GM23338 (cell line): ENCODE results near the gene ADAM10.
A peak's percentile ranks its signal among the peaks of the same experiment; 100 is the strongest.

Source experiments
- CREB1 ChIP-seq: fragments of 250-450 bp; sonication (Bioruptor Pico); IDR thresholded peaks from 2 replicates; pipeline ENCODE4 v1.5.0; 2020; ENCODE audit warnings: low read depth, mild to moderate bottlenecking, moderate library complexity
- EZH2 ChIP-seq: fragments of 200-600 bp; sonication (generic); IDR thresholded peaks from one replicate; pipeline ENCODE4 v1.8.0; 2017; ENCODE audit warnings: antibody characterized with exemption, mild to moderate bottlenecking, low read depth; ENCODE audit not compliant: unreplicated experiment
- EZH2phosphoT487 ChIP-seq: fragments of 200-600 bp; sonication (generic); IDR thresholded peaks from one replicate; pipeline ENCODE4 v1.8.1; 2018; ENCODE audit warnings: antibody characterized with exemption; ENCODE audit not compliant: unreplicated experiment
- JUNB ChIP-seq: IDR thresholded peaks from one replicate; pipeline ENCODE4 v1.6.1; 2016; ENCODE audit warnings: antibody characterized with exemption; ENCODE audit not compliant: unreplicated experiment
- POLR2AphosphoS5 ChIP-seq: IDR thresholded peaks from 2 replicates; pipeline ENCODE4 v1.6.1; 2016; ENCODE audit warnings: antibody characterized with exemption, low read depth
- TF ChIP-seq, protein P1 (sequence below): IDR thresholded peaks from one replicate; pipeline ENCODE4 v1.6.1; 2018; ENCODE audit warnings: antibody characterized with exemption; ENCODE audit not compliant: unreplicated experiment
- TF ChIP-seq, protein P2 (sequence below), 2 experiments: fragments of 200-600 bp in 1 of 2; sonication (generic) in 1 of 2; conservative IDR thresholded peaks; 2 replicates each; pipeline versions ENCODE4 v1.5.1 to v1.6.1; 2016 to 2017; ENCODE audit warnings: antibody characterized with exemption in 2 of 2, low read depth in 2 of 2, mild to moderate bottlenecking in 2 of 2, moderate library complexity in 1 of 2

DNA sequence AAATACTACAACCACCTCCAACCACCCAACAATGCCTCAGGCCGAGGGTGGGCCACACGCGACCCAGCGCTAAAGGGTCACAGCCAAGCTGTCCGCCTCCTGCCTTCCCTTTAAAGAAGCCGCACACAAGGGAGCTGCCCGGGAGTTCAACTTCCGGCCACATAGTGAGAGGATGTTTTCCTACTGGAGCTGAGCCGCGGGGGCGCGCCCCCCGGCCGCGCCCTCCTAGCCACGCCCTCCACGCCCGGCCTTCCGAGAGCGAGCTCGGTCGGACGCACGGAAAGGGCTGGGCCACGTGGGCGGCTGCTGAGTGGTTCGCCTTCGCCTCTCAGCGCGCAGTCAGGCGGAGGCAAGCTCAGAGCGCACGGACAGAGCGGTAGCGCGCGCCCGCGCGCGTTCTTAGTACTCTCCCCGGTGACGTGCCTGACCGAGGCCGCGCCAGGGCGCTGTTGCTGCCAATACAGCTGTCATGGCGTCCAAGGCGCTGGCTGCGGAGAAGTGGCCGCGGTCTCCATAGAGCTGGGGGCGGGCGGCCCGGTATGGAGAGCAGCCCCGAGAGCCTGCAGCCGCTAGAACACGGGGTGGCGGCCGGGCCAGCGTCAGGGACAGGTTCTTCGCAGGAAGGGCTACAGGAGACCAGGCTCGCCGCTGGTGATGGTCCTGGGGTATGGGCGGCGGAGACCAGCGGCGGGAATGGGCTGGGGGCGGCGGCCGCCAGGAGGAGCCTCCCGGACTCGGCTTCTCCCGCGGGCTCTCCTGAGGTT, 21.5 kb upstream of the ADAM10 start, which contains the start of gene MINDY2:
- TF ChIP-seq JUNB (no peak), EZH2 (no peak), POLR2AphosphoS5 (peak; percentile 75; the same call in 1 of the 2 replicates), EZH2phosphoT487 (no peak), CREB1 (CRISPR knock-in tag) (peak; percentile 73)
- TF ChIP-seq, protein P1, sequence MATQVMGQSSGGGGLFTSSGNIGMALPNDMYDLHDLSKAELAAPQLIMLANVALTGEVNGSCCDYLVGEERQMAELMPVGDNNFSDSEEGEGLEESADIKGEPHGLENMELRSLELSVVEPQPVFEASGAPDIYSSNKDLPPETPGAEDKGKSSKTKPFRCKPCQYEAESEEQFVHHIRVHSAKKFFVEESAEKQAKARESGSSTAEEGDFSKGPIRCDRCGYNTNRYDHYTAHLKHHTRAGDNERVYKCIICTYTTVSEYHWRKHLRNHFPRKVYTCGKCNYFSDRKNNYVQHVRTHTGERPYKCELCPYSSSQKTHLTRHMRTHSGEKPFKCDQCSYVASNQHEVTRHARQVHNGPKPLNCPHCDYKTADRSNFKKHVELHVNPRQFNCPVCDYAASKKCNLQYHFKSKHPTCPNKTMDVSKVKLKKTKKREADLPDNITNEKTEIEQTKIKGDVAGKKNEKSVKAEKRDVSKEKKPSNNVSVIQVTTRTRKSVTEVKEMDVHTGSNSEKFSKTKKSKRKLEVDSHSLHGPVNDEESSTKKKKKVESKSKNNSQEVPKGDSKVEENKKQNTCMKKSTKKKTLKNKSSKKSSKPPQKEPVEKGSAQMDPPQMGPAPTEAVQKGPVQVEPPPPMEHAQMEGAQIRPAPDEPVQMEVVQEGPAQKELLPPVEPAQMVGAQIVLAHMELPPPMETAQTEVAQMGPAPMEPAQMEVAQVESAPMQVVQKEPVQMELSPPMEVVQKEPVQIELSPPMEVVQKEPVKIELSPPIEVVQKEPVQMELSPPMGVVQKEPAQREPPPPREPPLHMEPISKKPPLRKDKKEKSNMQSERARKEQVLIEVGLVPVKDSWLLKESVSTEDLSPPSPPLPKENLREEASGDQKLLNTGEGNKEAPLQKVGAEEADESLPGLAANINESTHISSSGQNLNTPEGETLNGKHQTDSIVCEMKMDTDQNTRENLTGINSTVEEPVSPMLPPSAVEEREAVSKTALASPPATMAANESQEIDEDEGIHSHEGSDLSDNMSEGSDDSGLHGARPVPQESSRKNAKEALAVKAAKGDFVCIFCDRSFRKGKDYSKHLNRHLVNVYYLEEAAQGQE = no peak
- TF ChIP-seq, protein P2, sequence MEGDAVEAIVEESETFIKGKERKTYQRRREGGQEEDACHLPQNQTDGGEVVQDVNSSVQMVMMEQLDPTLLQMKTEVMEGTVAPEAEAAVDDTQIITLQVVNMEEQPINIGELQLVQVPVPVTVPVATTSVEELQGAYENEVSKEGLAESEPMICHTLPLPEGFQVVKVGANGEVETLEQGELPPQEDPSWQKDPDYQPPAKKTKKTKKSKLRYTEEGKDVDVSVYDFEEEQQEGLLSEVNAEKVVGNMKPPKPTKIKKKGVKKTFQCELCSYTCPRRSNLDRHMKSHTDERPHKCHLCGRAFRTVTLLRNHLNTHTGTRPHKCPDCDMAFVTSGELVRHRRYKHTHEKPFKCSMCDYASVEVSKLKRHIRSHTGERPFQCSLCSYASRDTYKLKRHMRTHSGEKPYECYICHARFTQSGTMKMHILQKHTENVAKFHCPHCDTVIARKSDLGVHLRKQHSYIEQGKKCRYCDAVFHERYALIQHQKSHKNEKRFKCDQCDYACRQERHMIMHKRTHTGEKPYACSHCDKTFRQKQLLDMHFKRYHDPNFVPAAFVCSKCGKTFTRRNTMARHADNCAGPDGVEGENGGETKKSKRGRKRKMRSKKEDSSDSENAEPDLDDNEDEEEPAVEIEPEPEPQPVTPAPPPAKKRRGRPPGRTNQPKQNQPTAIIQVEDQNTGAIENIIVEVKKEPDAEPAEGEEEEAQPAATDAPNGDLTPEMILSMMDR (conservative IDR thresholded peaks at IDR 0.05; ENCODE audit: low read depth in 2 of 2) = peak; percentile 23 to 36
